Measurements from ENCODE around the gene RPL18A. TPM values are rescaled to one million over a fixed set of nuclear protein-coding genes. Genes with fewer than 3 reads are reported as not detected.
A peak's percentile ranks its signal among the peaks of the same experiment; 100 is the strongest.

Gene RPL18A
- total and polyA plus RNA-seq, 2 of the 13 experiments (the other 11 are each of a cell fraction or from before 2014, with no cell fraction given), result 1,471 to 2,004 TPM

DNA sequence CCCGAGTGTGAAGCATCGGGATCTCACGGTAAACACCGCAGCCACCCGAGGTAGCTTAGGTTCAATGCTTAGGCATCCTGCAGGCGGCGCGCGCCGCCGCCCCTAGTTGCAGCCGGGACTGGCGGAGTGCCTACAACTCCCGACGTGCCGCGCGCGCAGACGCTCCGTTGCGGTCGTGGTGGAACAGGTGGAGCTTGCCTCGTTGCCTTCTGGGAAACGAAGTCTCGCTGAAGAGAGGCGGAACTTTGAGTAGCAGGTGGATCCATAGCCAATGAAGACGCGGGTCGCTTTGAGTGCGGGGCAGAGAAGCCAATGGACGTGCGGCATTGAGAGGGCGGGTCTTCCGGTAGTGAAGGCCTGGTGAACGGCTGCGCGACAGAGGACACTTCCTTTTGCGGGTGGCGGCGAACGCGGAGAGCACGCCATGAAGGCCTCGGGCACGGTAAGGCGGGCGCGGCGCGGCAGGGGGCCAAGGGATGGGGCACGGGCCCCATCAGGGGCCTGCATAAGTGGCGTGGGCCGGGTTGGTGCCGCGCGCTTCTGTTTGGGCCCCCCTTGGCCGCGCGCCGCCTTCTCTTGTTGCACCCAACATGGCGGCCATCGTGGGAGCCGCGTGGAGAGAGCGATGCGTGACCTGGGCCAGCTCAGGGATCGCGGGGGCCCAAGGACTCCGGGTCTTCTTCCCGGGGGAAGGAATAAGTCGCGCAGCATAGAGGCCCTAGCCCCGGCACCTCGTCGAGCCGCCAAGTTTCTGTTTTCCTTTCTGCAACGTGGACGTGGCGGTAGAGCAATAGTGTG lies at the start of gene RPL18A (continued):
- TF ChIP-seq, protein P1, sequence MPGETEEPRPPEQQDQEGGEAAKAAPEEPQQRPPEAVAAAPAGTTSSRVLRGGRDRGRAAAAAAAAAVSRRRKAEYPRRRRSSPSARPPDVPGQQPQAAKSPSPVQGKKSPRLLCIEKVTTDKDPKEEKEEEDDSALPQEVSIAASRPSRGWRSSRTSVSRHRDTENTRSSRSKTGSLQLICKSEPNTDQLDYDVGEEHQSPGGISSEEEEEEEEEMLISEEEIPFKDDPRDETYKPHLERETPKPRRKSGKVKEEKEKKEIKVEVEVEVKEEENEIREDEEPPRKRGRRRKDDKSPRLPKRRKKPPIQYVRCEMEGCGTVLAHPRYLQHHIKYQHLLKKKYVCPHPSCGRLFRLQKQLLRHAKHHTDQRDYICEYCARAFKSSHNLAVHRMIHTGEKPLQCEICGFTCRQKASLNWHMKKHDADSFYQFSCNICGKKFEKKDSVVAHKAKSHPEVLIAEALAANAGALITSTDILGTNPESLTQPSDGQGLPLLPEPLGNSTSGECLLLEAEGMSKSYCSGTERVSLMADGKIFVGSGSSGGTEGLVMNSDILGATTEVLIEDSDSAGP (CRISPR knock-in tag; IDR thresholded peaks at IDR 0.05; ENCODE audit: borderline replicate concordance), result peak; percentile 82; the same call in 1 of the 2 replicates
- peak in 1 of 2 experiments; percentile 6; a peak in 1 of 4 replicates for TF ChIP-seq MAFK (conservative IDR thresholded peaks at IDR 0.05 in 1 of 2, IDR thresholded peaks at IDR 0.05 in 1 of 2; ENCODE audit: low read length in 2 of 2)
- TF ChIP-seq, protein P2, sequence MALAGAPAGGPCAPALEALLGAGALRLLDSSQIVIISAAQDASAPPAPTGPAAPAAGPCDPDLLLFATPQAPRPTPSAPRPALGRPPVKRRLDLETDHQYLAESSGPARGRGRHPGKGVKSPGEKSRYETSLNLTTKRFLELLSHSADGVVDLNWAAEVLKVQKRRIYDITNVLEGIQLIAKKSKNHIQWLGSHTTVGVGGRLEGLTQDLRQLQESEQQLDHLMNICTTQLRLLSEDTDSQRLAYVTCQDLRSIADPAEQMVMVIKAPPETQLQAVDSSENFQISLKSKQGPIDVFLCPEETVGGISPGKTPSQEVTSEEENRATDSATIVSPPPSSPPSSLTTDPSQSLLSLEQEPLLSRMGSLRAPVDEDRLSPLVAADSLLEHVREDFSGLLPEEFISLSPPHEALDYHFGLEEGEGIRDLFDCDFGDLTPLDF (CRISPR knock-in tag; IDR thresholded peaks at IDR 0.05), result no peak
- TF ChIP-seq, protein P3, sequence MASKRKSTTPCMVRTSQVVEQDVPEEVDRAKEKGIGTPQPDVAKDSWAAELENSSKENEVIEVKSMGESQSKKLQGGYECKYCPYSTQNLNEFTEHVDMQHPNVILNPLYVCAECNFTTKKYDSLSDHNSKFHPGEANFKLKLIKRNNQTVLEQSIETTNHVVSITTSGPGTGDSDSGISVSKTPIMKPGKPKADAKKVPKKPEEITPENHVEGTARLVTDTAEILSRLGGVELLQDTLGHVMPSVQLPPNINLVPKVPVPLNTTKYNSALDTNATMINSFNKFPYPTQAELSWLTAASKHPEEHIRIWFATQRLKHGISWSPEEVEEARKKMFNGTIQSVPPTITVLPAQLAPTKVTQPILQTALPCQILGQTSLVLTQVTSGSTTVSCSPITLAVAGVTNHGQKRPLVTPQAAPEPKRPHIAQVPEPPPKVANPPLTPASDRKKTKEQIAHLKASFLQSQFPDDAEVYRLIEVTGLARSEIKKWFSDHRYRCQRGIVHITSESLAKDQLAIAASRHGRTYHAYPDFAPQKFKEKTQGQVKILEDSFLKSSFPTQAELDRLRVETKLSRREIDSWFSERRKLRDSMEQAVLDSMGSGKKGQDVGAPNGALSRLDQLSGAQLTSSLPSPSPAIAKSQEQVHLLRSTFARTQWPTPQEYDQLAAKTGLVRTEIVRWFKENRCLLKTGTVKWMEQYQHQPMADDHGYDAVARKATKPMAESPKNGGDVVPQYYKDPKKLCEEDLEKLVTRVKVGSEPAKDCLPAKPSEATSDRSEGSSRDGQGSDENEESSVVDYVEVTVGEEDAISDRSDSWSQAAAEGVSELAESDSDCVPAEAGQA (IDR thresholded peaks at IDR 0.05; ENCODE audit: low read depth), result peak; percentile 40; the same call in 1 of the 2 replicates
- TF ChIP-seq, protein P3 (CRISPR knock-in tag; IDR thresholded peaks at IDR 0.05; ENCODE audit: borderline replicate concordance), result no peak
- 0 out of 2 replicates have a peak, but pooled peaks have one; percentile 78 for TF ChIP-seq GLI4 (CRISPR knock-in tag; IDR thresholded peaks at IDR 0.05; ENCODE audit: borderline replicate concordance)
- TF ChIP-seq NCOA1 (CRISPR knock-in tag; IDR thresholded peaks at IDR 0.05), result no peak
- TF ChIP-seq, protein P4, sequence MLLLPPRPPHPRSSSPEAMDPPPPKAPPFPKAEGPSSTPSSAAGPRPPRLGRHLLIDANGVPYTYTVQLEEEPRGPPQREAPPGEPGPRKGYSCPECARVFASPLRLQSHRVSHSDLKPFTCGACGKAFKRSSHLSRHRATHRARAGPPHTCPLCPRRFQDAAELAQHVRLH (CRISPR knock-in tag; IDR thresholded peaks at IDR 0.05; ENCODE audit: borderline replicate concordance, low read depth), result no peak
- TF ChIP-seq, protein P5, sequence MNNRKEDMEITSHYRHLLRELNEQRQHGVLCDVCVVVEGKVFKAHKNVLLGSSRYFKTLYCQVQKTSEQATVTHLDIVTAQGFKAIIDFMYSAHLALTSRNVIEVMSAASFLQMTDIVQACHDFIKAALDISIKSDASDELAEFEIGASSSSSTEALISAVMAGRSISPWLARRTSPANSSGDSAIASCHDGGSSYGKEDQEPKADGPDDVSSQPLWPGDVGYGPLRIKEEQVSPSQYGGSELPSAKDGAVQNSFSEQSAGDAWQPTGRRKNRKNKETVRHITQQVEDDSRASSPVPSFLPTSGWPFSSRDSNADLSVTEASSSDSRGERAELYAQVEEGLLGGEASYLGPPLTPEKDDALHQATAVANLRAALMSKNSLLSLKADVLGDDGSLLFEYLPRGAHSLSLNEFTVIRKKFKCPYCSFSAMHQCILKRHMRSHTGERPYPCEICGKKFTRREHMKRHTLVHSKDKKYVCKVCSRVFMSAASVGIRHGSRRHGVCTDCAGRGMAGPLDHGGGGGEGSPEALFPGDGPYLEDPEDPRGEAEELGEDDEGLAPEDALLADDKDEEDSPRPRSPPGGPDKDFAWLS (CRISPR knock-in tag; IDR thresholded peaks at IDR 0.05; ENCODE audit: borderline replicate concordance), result no peak
- peak; percentile 25; the same call in 1 of the 2 replicates for TF ChIP-seq ZBTB21 (CRISPR knock-in tag; IDR thresholded peaks at IDR 0.05)
- TF ChIP-seq ZNF737 (CRISPR knock-in tag; IDR thresholded peaks at IDR 0.05; ENCODE audit: borderline replicate concordance), result no peak; the same call in 1 of the 2 replicates
- no peak for TF ChIP-seq ZC3H4 (CRISPR knock-in tag; IDR thresholded peaks at IDR 0.05; ENCODE audit: borderline replicate concordance)
- TF ChIP-seq ZNF180 (CRISPR knock-in tag; IDR thresholded peaks at IDR 0.05; ENCODE audit: borderline replicate concordance, low read depth), result no peak

All from HepG2 (cell line).